Endothelial cell (in vitro differentiated cells): ENCODE data around the gene SAMD10. TPM values are rescaled to one million over a fixed set of nuclear protein-coding genes. Genes with fewer than 3 reads are reported as not detected.
A peak's percentile ranks its signal among the peaks of the same experiment; 100 is the strongest.

Experiments
- DNase-seq: peaks from one replicate; pipeline ENCODE4 v3.0.0; 2021; ENCODE audit warnings: low spot score
- H3K27ac Mint-ChIP-seq: one replicate; pipeline ENCODE4 v1.8.0; 2021; ENCODE audit warnings: mixed read lengths, inconsistent platforms; ENCODE audit not compliant: unreplicated experiment
- H3K27me3 Mint-ChIP-seq: one replicate; pipeline ENCODE4 v1.8.0; 2021; ENCODE audit warnings: mild to moderate bottlenecking, moderate library complexity, mixed read lengths, inconsistent platforms; ENCODE audit not compliant: unreplicated experiment
- H3K36me3 Mint-ChIP-seq: one replicate; pipeline ENCODE4 v1.8.0; 2021; ENCODE audit warnings: mild to moderate bottlenecking, low read depth, mixed read lengths, inconsistent platforms; ENCODE audit not compliant: unreplicated experiment
- H3K4me1 Mint-ChIP-seq: one replicate; pipeline ENCODE4 v1.8.0; 2021; ENCODE audit warnings: mild to moderate bottlenecking, mixed read lengths, inconsistent platforms; ENCODE audit not compliant: unreplicated experiment
- H3K4me3 Mint-ChIP-seq: one replicate; pipeline ENCODE4 v1.8.0; 2021; ENCODE audit warnings: mild to moderate bottlenecking, mixed read lengths, inconsistent platforms; ENCODE audit not compliant: unreplicated experiment
- H3K9me3 Mint-ChIP-seq: one replicate; pipeline ENCODE4 v1.8.0; 2021; ENCODE audit warnings: mixed read lengths, inconsistent platforms; ENCODE audit not compliant: unreplicated experiment
- total RNA-seq: library from RNA; stranded (reverse); fragmentation: NEBNext Ultra II Directional; extraction: Animal tissue kit (Norgen Biotek cat#: 25700); gene quantifications from one replicate; pipeline ENCODE4 v1.2.1, GENCODE V29; 2021; ENCODE audit not compliant: unreplicated experiment
- TF ChIP-seq, protein P1 (sequence below): fragments of 200-600 bp; sonication (generic); IDR thresholded peaks from one replicate; pipeline ENCODE4 v1.5.0; 2021; ENCODE audit warnings: antibody characterized with exemption; ENCODE audit not compliant: unreplicated experiment

The SAMD10 gene
- total RNA-seq, 1 donor from 2014 or later = 5.0 TPM

GRCh38 chr20:63958964-63959698 is 20.3 kb downstream of the SAMD10 start:
- TF ChIP-seq, protein P1, sequence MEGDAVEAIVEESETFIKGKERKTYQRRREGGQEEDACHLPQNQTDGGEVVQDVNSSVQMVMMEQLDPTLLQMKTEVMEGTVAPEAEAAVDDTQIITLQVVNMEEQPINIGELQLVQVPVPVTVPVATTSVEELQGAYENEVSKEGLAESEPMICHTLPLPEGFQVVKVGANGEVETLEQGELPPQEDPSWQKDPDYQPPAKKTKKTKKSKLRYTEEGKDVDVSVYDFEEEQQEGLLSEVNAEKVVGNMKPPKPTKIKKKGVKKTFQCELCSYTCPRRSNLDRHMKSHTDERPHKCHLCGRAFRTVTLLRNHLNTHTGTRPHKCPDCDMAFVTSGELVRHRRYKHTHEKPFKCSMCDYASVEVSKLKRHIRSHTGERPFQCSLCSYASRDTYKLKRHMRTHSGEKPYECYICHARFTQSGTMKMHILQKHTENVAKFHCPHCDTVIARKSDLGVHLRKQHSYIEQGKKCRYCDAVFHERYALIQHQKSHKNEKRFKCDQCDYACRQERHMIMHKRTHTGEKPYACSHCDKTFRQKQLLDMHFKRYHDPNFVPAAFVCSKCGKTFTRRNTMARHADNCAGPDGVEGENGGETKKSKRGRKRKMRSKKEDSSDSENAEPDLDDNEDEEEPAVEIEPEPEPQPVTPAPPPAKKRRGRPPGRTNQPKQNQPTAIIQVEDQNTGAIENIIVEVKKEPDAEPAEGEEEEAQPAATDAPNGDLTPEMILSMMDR = no peak
- Mint-ChIP-seq H3K27ac (no peak overlapping the region), H3K4me1 (peaks cover 3% of the 10 kb centered on the region), H3K9me3 (no peaks in the 10 kb centered on the region), H3K36me3 (peaks cover 4% of the 10 kb centered on the region), H3K4me3 (no peak overlapping the region), H3K27me3 (peaks cover 6% of the 10 kb centered on the region)
- no peak for DNase-seq

DNA sequence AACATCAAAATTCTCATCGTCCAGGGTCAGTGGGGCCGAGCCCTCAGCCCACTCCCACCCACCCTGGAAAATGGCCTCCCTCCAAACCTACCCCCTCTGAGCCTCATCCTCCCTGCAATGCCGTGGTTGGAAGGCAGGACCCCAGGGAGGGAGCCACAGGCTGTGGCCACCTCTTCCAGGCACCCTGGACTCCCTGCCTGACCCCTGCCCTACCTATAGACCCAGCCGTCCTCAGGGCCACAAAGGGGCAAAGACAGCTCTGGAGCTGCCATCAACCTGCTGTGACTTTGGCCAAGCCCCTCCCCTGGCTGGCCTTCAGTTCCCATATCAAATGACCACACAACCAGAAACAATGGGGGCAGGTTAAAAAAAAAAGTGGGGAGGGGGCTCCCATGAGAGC is 21.0 kb downstream of the SAMD10 start:
- H3K27me3 Mint-ChIP-seq = peaks cover 9% of the 10 kb centered on the region
- H3K9me3 Mint-ChIP-seq = no peaks in the 10 kb centered on the region
- peaks cover 8% of the 10 kb centered on the region for H3K4me1 Mint-ChIP-seq
- peaks cover 4% of the 10 kb centered on the region for H3K36me3 Mint-ChIP-seq
- TF ChIP-seq, protein P1 = no peak
- no peak for DNase-seq
- H3K4me3 Mint-ChIP-seq = no peak overlapping the region
- H3K27ac Mint-ChIP-seq = no peak overlapping the region

DNA sequence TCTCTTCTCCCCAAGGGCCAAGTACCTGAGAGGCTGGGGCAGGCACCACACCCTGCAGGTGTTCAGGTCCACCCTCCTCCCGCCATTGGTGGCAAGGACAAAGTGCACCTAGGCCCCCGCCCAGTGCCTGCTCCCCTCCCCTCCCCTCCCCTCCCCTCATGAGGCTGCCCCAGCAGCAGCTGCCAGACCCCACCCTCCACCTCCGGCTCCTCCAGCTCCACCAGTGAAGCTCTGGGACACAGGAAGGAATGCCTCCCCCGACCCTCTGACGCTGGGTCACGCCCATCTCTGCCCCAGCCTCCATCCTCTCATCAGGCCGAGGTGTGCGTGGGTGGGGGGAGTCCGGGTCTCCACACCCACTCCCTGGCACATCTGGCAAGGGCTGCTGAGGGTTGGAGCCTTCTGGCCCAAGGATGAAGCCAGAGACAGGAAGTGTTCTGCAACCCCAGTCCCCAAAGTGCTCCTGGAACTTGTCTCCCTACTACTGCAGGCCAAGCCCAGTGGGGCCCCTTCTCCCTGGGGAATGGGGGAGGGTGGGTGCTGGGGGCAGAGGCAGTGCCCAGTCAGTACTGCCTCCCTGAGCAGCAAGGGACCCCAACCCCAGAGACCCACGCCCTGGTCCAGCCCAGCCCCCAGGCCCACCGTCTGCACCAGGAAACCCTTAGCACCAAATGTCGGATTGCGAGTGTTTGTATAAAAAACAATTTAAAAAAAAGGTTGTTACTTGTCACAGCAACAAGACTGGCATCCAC is 21.6 kb downstream of the SAMD10 start:
- peaks cover 3% of the 10 kb centered on the region for H3K36me3 Mint-ChIP-seq
- peaks cover 8% of the 10 kb centered on the region for H3K4me1 Mint-ChIP-seq
- no peak overlapping the region for H3K27ac Mint-ChIP-seq
- no peak overlapping the region for H3K4me3 Mint-ChIP-seq
- TF ChIP-seq, protein P1 = no peak
- no peaks in the 10 kb centered on the region for H3K9me3 Mint-ChIP-seq
- no peak for DNase-seq
- peaks cover 11% of the 10 kb centered on the region for H3K27me3 Mint-ChIP-seq

GRCh38 chr20:63957004-63957689 is 22.3 kb downstream of the SAMD10 start:
- peak; percentile 53 for DNase-seq
- TF ChIP-seq, protein P1 = no peak
- peak overlapping the region; percentile 47 for H3K4me3 Mint-ChIP-seq
- no peaks in the 10 kb centered on the region for H3K9me3 Mint-ChIP-seq
- H3K4me1 Mint-ChIP-seq = peaks cover 11% of the 10 kb centered on the region
- peaks cover 14% of the 10 kb centered on the region for H3K27me3 Mint-ChIP-seq
- H3K27ac Mint-ChIP-seq = no peak overlapping the region
- H3K36me3 Mint-ChIP-seq = no peaks in the 10 kb centered on the region
